ENCODE measurements around the gene RIMS4.

- TF ChIP-seq CTCF (IDR thresholded peaks at IDR 0.05) (no peak), POLR2A (IDR thresholded peaks at IDR 0.05) (no peak)
Observed at GRCh38 chr20:44719841-44720240, 90.5 kb downstream of the RIMS4 start.
